ENCODE results near the gene SLC38A2. TPM values are rescaled to one million over a fixed set of nuclear protein-coding genes. Genes with fewer than 3 reads are reported as not detected.

The SLC38A2 gene
- total RNA-seq, 1 donor from 2014 or later: 1,114 TPM

DNA sequence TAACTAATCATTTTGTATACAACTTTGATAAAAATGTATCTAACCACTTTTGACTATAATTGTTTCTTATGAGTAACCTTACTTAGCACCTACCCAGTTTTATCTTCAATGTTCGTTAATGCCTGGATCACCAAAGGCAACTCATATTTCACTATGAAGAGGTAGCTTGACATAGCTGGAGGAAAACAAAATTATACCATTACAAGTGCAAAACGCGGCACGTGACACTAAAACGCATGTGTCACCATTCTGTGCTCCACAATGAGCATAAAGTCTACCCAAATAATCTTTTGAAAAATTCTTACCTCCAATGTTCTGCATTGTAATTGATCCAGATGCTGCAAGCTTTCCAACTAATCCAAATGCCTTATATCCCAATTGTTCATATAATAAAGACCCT lies 5.8 kb downstream of the SLC38A2 start:
- no peak for FAIRE-seq
- Histone ChIP-seq H3K27me3 (ENCODE audit: control insufficient read depth, insufficient read depth, low read length) (no peaks in the 10 kb centered on the region), H3K36me3 (ENCODE audit: control insufficient read depth, insufficient read depth, low read length) (peaks cover 42% of the 10 kb centered on the region), H3K4me3 (ENCODE audit: low read depth, low read length) (no peak overlapping the region)
- no peak for DNase-seq (ENCODE audit: low read depth)
- TF ChIP-seq, protein P1, sequence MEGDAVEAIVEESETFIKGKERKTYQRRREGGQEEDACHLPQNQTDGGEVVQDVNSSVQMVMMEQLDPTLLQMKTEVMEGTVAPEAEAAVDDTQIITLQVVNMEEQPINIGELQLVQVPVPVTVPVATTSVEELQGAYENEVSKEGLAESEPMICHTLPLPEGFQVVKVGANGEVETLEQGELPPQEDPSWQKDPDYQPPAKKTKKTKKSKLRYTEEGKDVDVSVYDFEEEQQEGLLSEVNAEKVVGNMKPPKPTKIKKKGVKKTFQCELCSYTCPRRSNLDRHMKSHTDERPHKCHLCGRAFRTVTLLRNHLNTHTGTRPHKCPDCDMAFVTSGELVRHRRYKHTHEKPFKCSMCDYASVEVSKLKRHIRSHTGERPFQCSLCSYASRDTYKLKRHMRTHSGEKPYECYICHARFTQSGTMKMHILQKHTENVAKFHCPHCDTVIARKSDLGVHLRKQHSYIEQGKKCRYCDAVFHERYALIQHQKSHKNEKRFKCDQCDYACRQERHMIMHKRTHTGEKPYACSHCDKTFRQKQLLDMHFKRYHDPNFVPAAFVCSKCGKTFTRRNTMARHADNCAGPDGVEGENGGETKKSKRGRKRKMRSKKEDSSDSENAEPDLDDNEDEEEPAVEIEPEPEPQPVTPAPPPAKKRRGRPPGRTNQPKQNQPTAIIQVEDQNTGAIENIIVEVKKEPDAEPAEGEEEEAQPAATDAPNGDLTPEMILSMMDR (IDR thresholded peaks at IDR 0.05; ENCODE audit: insufficient read depth, low read length, severe bottlenecking): no peak

DNA sequence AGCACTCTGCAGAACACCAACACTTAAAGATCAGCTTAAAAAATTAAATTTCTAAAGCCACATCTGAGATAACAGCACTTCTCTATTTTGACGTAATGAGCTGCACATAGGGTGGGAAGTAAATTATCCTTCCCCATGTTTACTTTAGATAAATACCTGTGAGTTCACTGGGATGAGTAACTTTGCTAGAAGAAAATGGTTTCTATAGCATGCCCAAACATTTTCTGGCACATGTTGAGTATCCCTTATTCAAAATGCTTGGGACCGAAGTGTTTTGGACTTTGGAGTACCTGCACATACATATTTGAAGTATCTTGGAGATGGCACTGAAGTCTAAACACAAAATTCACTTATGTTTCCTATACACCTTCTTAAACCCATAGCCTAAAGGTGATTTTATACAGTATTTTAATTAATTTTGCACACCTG lies 6.6 kb downstream of the SLC38A2 start:
- H3K27me3 ChIP-seq (ENCODE audit: control insufficient read depth, insufficient read depth, low read length): no peaks in the 10 kb centered on the region
- H3K4me3 ChIP-seq (ENCODE audit: low read depth, low read length): no peak overlapping the region
- FAIRE-seq (no peak), DNase-seq (ENCODE audit: low read depth) (peak; percentile 59)
- H3K36me3 ChIP-seq (ENCODE audit: control insufficient read depth, insufficient read depth, low read length): peaks cover 40% of the 10 kb centered on the region
- TF ChIP-seq, protein P1 (IDR thresholded peaks at IDR 0.05; ENCODE audit: insufficient read depth, low read length, severe bottlenecking): no peak

DNA sequence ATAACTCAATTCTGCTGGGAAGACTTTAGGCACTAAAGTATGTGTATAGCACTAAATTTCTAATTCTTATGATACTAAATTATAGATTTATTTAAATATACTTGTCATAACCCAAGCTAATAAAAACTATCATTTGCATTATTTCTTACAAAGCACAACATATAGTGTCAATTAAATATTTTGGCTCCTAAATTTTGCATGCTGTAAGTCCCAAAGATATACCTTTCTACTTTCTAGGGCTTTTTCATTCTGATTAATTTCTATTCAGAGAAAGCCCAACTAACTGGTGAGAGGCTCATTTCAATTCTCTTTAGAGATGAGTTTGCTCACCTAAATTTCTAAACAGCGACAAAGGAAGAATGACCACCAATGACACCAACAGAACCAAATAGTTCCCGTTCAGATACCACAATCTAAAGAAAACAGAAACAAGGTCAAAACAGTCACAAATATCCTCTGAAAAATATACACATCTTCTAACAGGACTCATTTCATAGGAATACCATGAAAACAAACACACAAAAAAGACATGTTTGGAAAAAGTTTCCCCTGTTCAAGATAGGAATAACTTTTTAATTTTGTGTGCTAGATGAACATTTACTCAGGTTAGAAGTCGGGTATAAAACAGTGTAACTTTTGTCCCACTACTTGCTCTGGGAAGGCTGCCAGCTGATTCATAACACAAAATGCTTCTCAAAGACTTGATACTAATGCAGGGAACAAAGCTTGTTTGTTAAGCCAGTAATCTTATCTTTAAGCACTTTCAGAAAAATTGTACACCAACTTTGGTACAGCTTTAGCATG lies 7.6 kb downstream of the SLC38A2 start:
- TF ChIP-seq, protein P1 (IDR thresholded peaks at IDR 0.05; ENCODE audit: insufficient read depth, low read length, severe bottlenecking): no peak
- DNase-seq (ENCODE audit: low read depth): peak; percentile 64
- no peak for FAIRE-seq

DNA sequence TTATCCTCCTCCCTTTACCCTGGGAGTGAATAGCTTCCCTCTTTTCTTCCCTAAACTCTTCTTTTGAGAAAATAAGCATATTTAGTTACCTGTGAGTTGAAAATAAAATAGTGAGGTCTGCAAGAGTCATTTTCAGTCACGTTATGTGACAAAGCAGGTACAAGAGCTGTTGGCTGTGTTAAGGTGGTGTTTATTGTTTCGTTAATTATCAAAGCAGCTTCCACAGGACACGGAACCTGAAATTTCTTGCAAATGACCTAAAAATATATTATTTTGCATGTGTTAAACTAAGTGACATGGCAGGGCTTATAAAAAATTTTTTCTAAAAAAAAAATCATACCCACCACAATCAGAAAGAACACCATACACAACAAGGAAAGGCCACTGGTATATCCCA lies 8.3 kb downstream of the SLC38A2 start:
- TF ChIP-seq, protein P1 (IDR thresholded peaks at IDR 0.05; ENCODE audit: insufficient read depth, low read length, severe bottlenecking): no peak
- H3K36me3 ChIP-seq (ENCODE audit: control insufficient read depth, insufficient read depth, low read length): peaks cover 36% of the 10 kb centered on the region
- FAIRE-seq: no peak
- H3K27me3 ChIP-seq (ENCODE audit: control insufficient read depth, insufficient read depth, low read length): no peaks in the 10 kb centered on the region
- no peak overlapping the region for H3K4me3 ChIP-seq (ENCODE audit: low read depth, low read length)
- DNase-seq (ENCODE audit: low read depth): no peak

More for the DNA sequence above, 7.6 kb downstream of the SLC38A2 start:
- Histone ChIP-seq H3K4me3 (ENCODE audit: low read depth, low read length) (no peak overlapping the region), H3K27me3 (ENCODE audit: control insufficient read depth, insufficient read depth, low read length) (no peaks in the 10 kb centered on the region), H3K36me3 (ENCODE audit: control insufficient read depth, insufficient read depth, low read length) (peaks cover 36% of the 10 kb centered on the region)

DNA sequence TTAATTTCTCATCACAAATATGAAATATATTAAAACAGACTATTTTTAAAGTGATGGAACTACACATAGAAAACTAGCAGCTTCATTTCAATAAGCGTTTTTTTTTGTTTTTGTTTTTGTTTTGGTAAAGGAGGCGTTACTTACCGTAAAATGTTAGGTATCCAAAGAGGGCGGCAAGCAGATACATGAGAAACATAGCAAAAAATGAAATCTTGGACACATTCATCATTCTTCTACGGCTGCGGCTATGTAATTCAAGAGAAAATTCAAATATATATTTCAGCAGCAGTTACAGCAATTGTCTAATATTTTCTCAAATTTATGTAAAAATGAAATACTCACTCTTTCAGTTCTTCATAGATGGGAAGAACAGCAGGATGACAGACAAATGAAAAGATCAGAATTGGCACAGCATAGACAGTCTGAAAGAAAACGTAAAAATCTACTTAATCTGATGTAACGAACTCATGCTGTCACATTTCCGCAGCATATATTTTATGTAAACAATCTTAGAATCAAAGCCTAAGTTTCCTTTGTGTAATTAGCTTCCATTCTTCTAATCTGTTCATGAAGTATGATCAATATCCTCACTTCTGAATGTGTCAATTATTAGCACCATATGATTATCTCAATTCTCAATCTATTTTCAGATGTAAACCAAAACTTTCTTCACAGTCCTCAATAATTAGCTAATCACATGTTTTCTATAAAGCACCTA lies 8.8 kb downstream of the SLC38A2 start:
- Histone ChIP-seq H3K4me3 (ENCODE audit: low read depth, low read length) (no peak overlapping the region), H3K27me3 (ENCODE audit: control insufficient read depth, insufficient read depth, low read length) (no peaks in the 10 kb centered on the region), H3K36me3 (ENCODE audit: control insufficient read depth, insufficient read depth, low read length) (peaks cover 35% of the 10 kb centered on the region)
- DNase-seq (ENCODE audit: low read depth): no peak
- TF ChIP-seq, protein P1 (IDR thresholded peaks at IDR 0.05; ENCODE audit: insufficient read depth, low read length, severe bottlenecking): no peak
- no peak for FAIRE-seq

All from bronchial epithelial cell (primary cell).